ENCODE results near the gene PPP2R3A. TPM values are rescaled to one million over a fixed set of nuclear protein-coding genes. Genes with fewer than 3 reads are reported as not detected.

The PPP2R3A gene
- total RNA-seq, 4 donors from 2014 or later, result 16.8 to 30.3 (median 25.6) TPM

GRCh38 chr3:136023264-136023978 is 57.9 kb downstream of the PPP2R3A start:
- peak; percentile 52 to 76 for ATAC-seq

GRCh38 chr3:136036306-136036705 is 70.8 kb downstream of the PPP2R3A start:
- in situ Hi-C loops (cut with MboI; ENCODE audit: low sequenced_read_pairs in 4 of 4), result loop anchor here (5.0 to 25.0 kb wide), 3 partner anchors 114 to 1252 kb away; partner anchors contain the start of gene EPHB1 (in 1 of the 4)
- Histone ChIP-seq H3K4me3 (no peak overlapping the region), H3K27ac (peak overlapping the region in 1 of 4 donors; percentile 54)

More at GRCh38 chr3:136023264-136023978, 57.9 kb downstream of the PPP2R3A start:
- Histone ChIP-seq H3K4me1 (peaks cover 65% of the 10 kb centered on the region in 2 donors), H3K27me3 (no peaks in the 10 kb centered on the region), H3K36me3 (peaks cover 0 to 10% of the 10 kb centered on the region in 2 donors), H3K27ac (peak overlapping the region; percentile 78 to 86 (median 82)), H3K4me3 (peak overlapping the region; percentile 37 to 49 (median 48)), H3K9me3 (no peaks in the 10 kb centered on the region)
- TF ChIP-seq CTCF (IDR thresholded peaks at IDR 0.05 in 4 of 5, conservative IDR thresholded peaks at IDR 0.05 in 1 of 5) (no peak), POLR2A (IDR thresholded peaks at IDR 0.05) (no peak)
- intact Hi-C loops (cut with DNase I; ENCODE audit: low total_unique reads), result loop anchor here (2.0 kb wide), 2 partner anchors 31 to 59 kb away; partner anchors contain the start of gene PPP2R3A
- in situ Hi-C loops (cut with MboI; ENCODE audit: low sequenced_read_pairs in 4 of 4), result no loop called here
- no peak for DNase-seq

GRCh38 chr3:136038668-136039067 is 73.1 kb downstream of the PPP2R3A start:
- in situ Hi-C loops (cut with MboI; ENCODE audit: low sequenced_read_pairs in 4 of 4) (loop anchor here (5.0 to 25.0 kb wide), 3 partner anchors 116 to 1254 kb away; partner anchors contain the start of gene EPHB1 (in 1 of the 4)), intact Hi-C loops (cut with DNase I; ENCODE audit: low total_unique reads) (no loop called here)
- H3K9me3 ChIP-seq, result no peaks in the 10 kb centered on the region
- no peak overlapping the region for H3K4me3 ChIP-seq
- DNase-seq, result no peak
- TF ChIP-seq CTCF (IDR thresholded peaks at IDR 0.05 in 4 of 5, conservative IDR thresholded peaks at IDR 0.05 in 1 of 5) (no peak), POLR2A (IDR thresholded peaks at IDR 0.05) (no peak)
- peak overlapping the region in 1 of 4 donors; percentile 12 for H3K27ac ChIP-seq
- no peaks in the 10 kb centered on the region for H3K27me3 ChIP-seq
- peaks cover 0 to 7% of the 10 kb centered on the region in 2 donors for H3K36me3 ChIP-seq
- peaks cover 8 to 50% of the 10 kb centered on the region in 2 donors for H3K4me1 ChIP-seq
- ATAC-seq, result no peak

More at GRCh38 chr3:136036306-136036705, 70.8 kb downstream of the PPP2R3A start:
- DNase-seq (no peak), ATAC-seq (no peak)
- H3K4me1 ChIP-seq, result peaks cover 5 to 48% of the 10 kb centered on the region in 2 donors
- intact Hi-C loops (cut with DNase I; ENCODE audit: low total_unique reads), result no loop called here
- H3K9me3 ChIP-seq, result peaks cover 0 to 4% (median 0%) of the 10 kb centered on the region in 3 donors
- TF ChIP-seq CTCF (IDR thresholded peaks at IDR 0.05 in 4 of 5, conservative IDR thresholded peaks at IDR 0.05 in 1 of 5), result no peak
- TF ChIP-seq POLR2A (IDR thresholded peaks at IDR 0.05), result no peak
- H3K36me3 ChIP-seq, result peaks cover 0 to 2% of the 10 kb centered on the region in 2 donors
- no peaks in the 10 kb centered on the region for H3K27me3 ChIP-seq

- Histone ChIP-seq H3K27ac (peak overlapping the region in 2 of 4 donors; percentile 18 to 67), H3K4me1 (peaks cover 11 to 24% of the 10 kb centered on the region in 2 donors), H3K4me3 (no peak overlapping the region), H3K36me3 (peaks cover 0 to 24% of the 10 kb centered on the region in 2 donors), H3K27me3 (no peaks in the 10 kb centered on the region), H3K9me3 (no peaks in the 10 kb centered on the region)
- DNase-seq, result no peak
- ATAC-seq, result peak; percentile 54 to 59
- intact Hi-C loops (cut with DNase I; ENCODE audit: low total_unique reads) (loop anchor here (1.0 to 5.0 kb wide), 2 partner anchors 75 to 124 kb away; partner anchors contain the start of gene PPP2R3A), in situ Hi-C loops (cut with MboI; ENCODE audit: low sequenced_read_pairs in 4 of 4) (loop anchor here in 2 of 4 donors (5.0 to 25.0 kb wide), 3 partner anchors 120 to 1255 kb away; partner anchors contain the start of gene EPHB1 (in 1 of the 2))
- TF ChIP-seq POLR2A (IDR thresholded peaks at IDR 0.05) (no peak), CTCF (IDR thresholded peaks at IDR 0.05 in 4 of 5, conservative IDR thresholded peaks at IDR 0.05 in 1 of 5) (peak; percentile 54 to 69 (median 65))
Measured at GRCh38 chr3:136042608-136043221, 77.2 kb downstream of the PPP2R3A start.

Data from gastrocnemius medialis (tissue), 4 donors.